Measurements from ENCODE around the gene CD53. TPM values are rescaled to one million over a fixed set of nuclear protein-coding genes. Genes with fewer than 3 reads are reported as not detected.

Gene CD53
- total RNA-seq, 4 donors from 2014 or later = 12.0 to 45.0 (median 22.5) TPM

GRCh38 chr1:110903853-110904500 lies 31.0 kb downstream of the CD53 start:
- no peak for DNase-seq (ENCODE audit: low spot score in 2 of 2)
- TF ChIP-seq POLR2A (IDR thresholded peaks at IDR 0.05) = no peak
- TF ChIP-seq EP300 (IDR thresholded peaks at IDR 0.05) = no peak
- TF ChIP-seq CTCF (IDR thresholded peaks at IDR 0.05) = no peak
- Histone ChIP-seq H3K9me3 (no peaks in the 10 kb centered on the region), H3K27ac (no peak overlapping the region), H3K27me3 (no peaks in the 10 kb centered on the region), H3K4me1 (no peaks in the 10 kb centered on the region), H3K4me3 (no peak overlapping the region), H3K36me3 (no peaks in the 10 kb centered on the region)
- WGBS, 2 donors = 77 to 82% methylated on average over 3 of the region's 3 CpGs

- DNase-seq (ENCODE audit: low spot score in 2 of 2) = no peak
- peaks cover 0 to 23% (median 0%) of the 10 kb centered on the region in 4 donors for H3K9me3 ChIP-seq
- no peak overlapping the region for H3K4me3 ChIP-seq
- no peaks in the 10 kb centered on the region for H3K27me3 ChIP-seq
- no peaks in the 10 kb centered on the region for H3K36me3 ChIP-seq
- H3K4me1 ChIP-seq = no peaks in the 10 kb centered on the region
- no peak overlapping the region for H3K27ac ChIP-seq
- TF ChIP-seq CTCF (IDR thresholded peaks at IDR 0.05) = no peak
- TF ChIP-seq EP300 (IDR thresholded peaks at IDR 0.05) = no peak
- TF ChIP-seq POLR2A (IDR thresholded peaks at IDR 0.05) = no peak
These were observed 39.8 kb downstream of the CD53 start for GRCh38 chr1:110912784-110913183.

GRCh38 chr1:110914676-110915075 lies 41.7 kb downstream of the CD53 start:
- Histone ChIP-seq H3K27ac (no peak overlapping the region), H3K9me3 (peaks cover 0 to 23% (median 0%) of the 10 kb centered on the region in 4 donors), H3K27me3 (no peaks in the 10 kb centered on the region), H3K4me1 (no peaks in the 10 kb centered on the region), H3K36me3 (no peaks in the 10 kb centered on the region), H3K4me3 (no peak overlapping the region)
- WGBS, 2 donors = 91 to 95% methylated on average over 3 of the region's 3 CpGs
- TF ChIP-seq EP300 (IDR thresholded peaks at IDR 0.05) (no peak), CTCF (IDR thresholded peaks at IDR 0.05) (no peak), POLR2A (IDR thresholded peaks at IDR 0.05) (no peak)
- DNase-seq (ENCODE audit: low spot score in 2 of 2) = no peak

- H3K4me3 ChIP-seq = no peak overlapping the region
- H3K9me3 ChIP-seq = peaks cover 0 to 23% (median 0%) of the 10 kb centered on the region in 4 donors
- WGBS, 2 donors = 42 to 45% methylated on average over 2 of the region's 2 CpGs
- no peak for DNase-seq (ENCODE audit: low spot score in 2 of 2)
- TF ChIP-seq POLR2A (IDR thresholded peaks at IDR 0.05) = no peak
- no peak for TF ChIP-seq EP300 (IDR thresholded peaks at IDR 0.05)
- TF ChIP-seq CTCF (IDR thresholded peaks at IDR 0.05) = no peak
- no peaks in the 10 kb centered on the region for H3K27me3 ChIP-seq
- H3K4me1 ChIP-seq = no peaks in the 10 kb centered on the region
- no peaks in the 10 kb centered on the region for H3K36me3 ChIP-seq
- H3K27ac ChIP-seq = no peak overlapping the region
These were observed 42.9 kb downstream of the CD53 start for GRCh38 chr1:110915804-110916203.

- WGBS, 2 donors = 69 to 71% methylated on average over 2 of the region's 2 CpGs
- H3K36me3 ChIP-seq = no peaks in the 10 kb centered on the region
These were observed 43.3 kb downstream of the CD53 start for GRCh38 chr1:110916274-110916668.

More at GRCh38 chr1:110916274-110916668, 43.3 kb downstream of the CD53 start:
- Histone ChIP-seq H3K27ac (no peak overlapping the region), H3K27me3 (no peaks in the 10 kb centered on the region), H3K4me3 (no peak overlapping the region), H3K9me3 (peaks cover 0 to 23% (median 0%) of the 10 kb centered on the region in 4 donors), H3K4me1 (no peaks in the 10 kb centered on the region)
- no peak for DNase-seq (ENCODE audit: low spot score in 2 of 2)
- TF ChIP-seq CTCF (IDR thresholded peaks at IDR 0.05) (no peak), EP300 (IDR thresholded peaks at IDR 0.05) (no peak), POLR2A (IDR thresholded peaks at IDR 0.05) (no peak)

Data from tibial nerve (tissue), 4 donors.